ENCODE results near the gene PERCC1. TPM values are rescaled to one million over a fixed set of nuclear protein-coding genes. Genes with fewer than 3 reads are reported as not detected.

Gene PERCC1
- under 1 TPM in 1 of 3 donors, not detected in 2; 0.24 TPM for polyA plus RNA-seq

GRCh38 chr16:1430759-1431496 is at the start of gene PERCC1:
Gene PERCC1, plus strand, starts transcription at chr16:1431078. Its CDS starts 1,516 bp downstream, at chr16:1432594.
- H3K27ac ChIP-seq (ENCODE audit: low read depth, low read length), result no peak within 1 kb of the TSS
- 43 to 60% (median 49%) methylated on average over 34 to 35 of the region's 35 CpGs for WGBS, 3 donors

DNA sequence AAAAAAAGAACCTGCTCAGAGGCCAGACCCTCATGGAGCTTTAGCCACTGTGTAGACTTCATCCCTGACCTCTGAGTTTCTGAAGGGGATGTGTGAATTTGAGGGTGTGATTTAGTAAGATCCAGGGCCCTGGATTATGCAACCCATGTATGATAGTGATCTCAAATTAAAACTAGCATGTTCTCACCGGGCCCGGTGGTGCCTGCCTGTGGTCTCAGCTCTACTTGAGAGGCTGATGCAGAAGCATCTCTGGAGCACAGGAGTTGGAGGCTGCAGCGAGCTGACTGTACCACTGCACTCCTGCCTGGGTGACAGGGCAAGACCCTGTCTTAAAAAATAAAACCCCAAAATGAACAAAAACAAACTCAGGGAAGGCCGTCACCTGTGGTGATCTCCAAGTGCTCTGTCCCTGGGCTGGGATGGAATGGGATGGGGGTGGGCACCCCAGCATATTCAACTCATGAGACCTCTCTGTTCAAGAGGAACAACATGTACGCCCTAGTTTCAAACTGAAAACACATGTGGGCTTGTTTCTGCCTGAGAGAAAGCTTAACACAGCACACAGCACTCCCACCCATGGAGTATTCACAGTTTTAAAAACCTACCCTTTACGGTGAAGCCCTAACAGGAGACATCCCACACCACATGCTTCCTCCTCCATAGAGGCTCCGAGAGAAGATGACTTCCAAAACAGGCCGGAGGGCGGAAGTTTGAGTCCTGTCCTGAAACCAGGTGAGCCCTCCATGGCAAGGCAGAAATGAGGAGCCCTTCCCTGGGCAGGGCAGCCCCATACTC is 49.1 kb upstream of the PERCC1 start:
- WGBS, 3 donors, result 85 to 94% (median 89%) methylated on average over 9 of the region's 9 CpGs
- H3K27ac ChIP-seq (ENCODE audit: low read depth, low read length), result no peak overlapping the region

- no peak overlapping the region for H3K27ac ChIP-seq (ENCODE audit: low read depth, low read length)
- WGBS, 3 donors, result 90 to 95% (median 94%) methylated on average over 18 of the region's 18 CpGs
Measured at GRCh38 chr16:1383556-1383955, 47.3 kb upstream of the PERCC1 start.

GRCh38 chr16:1385232-1385631 is 45.6 kb upstream of the PERCC1 start:
- no peak overlapping the region for H3K27ac ChIP-seq (ENCODE audit: low read depth, low read length)
- 95 to 97% (median 96%) methylated on average over 32 to 39 of the region's 39 CpGs for WGBS, 3 donors

GRCh38 chr16:1387331-1387730 is 43.5 kb upstream of the PERCC1 start:
- 87 to 92% (median 90%) methylated on average over 12 to 16 of the region's 16 CpGs for WGBS, 3 donors
- no peak overlapping the region for H3K27ac ChIP-seq (ENCODE audit: low read depth, low read length)

- H3K27ac ChIP-seq (ENCODE audit: low read depth, low read length), result no peak overlapping the region
- WGBS, 3 donors, result 94 to 98% (median 94%) methylated on average over 7 of the region's 7 CpGs
Measured at GRCh38 chr16:1389762-1390161, 41.1 kb upstream of the PERCC1 start.

GRCh38 chr16:1390239-1390779 is 40.6 kb upstream of the PERCC1 start:
- H3K27ac ChIP-seq (ENCODE audit: low read depth, low read length), result no peak overlapping the region
- 81 to 83% (median 81%) methylated on average over 28 of the region's 28 CpGs for whole genome bisulfite sequencing, 3 donors

- WGBS, 3 donors, result 92 to 93% (median 93%) methylated on average over 17 of the region's 17 CpGs
- no peak overlapping the region for H3K27ac ChIP-seq (ENCODE audit: low read depth, low read length)
Measured at GRCh38 chr16:1392826-1393225, 38.1 kb upstream of the PERCC1 start.

- no peak overlapping the region for H3K27ac ChIP-seq (ENCODE audit: low read depth, low read length)
- WGBS, 3 donors, result 95 to 96% (median 95%) methylated on average over 21 of the region's 21 CpGs
Measured at GRCh38 chr16:1393613-1394176, 37.2 kb upstream of the PERCC1 start.

DNA sequence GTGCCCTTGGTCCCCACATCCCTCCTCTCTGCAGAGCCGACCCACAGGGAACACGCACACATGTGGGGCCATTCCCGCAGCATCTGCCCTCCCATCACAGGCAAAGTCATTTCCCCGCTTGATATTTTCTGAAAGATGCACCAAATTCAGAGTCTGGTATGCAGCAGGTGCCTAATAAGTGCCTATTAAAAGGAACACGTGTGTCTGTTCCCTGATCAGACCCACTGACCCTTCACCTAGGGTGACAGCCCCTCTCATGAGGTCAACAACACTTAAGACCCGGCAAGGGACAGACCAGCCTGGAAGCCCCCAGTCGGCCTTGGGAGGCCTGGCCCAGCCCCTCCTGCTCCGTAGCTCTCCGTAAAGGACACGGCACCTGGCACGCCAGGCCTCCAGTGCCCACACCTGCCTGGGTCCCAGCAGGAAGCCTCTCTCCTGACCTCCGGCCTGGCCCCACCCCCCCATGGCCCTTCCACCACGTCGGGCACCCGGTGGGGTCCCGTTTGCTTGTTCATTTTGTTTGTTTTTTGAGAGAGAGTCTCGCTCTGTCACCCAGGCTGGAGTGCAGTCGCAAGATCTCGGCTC is 36.4 kb upstream of the PERCC1 start:
- H3K27ac ChIP-seq (ENCODE audit: low read depth, low read length), result no peak overlapping the region
- 85 to 92% (median 87%) methylated on average over 19 of the region's 19 CpGs for WGBS, 3 donors

DNA sequence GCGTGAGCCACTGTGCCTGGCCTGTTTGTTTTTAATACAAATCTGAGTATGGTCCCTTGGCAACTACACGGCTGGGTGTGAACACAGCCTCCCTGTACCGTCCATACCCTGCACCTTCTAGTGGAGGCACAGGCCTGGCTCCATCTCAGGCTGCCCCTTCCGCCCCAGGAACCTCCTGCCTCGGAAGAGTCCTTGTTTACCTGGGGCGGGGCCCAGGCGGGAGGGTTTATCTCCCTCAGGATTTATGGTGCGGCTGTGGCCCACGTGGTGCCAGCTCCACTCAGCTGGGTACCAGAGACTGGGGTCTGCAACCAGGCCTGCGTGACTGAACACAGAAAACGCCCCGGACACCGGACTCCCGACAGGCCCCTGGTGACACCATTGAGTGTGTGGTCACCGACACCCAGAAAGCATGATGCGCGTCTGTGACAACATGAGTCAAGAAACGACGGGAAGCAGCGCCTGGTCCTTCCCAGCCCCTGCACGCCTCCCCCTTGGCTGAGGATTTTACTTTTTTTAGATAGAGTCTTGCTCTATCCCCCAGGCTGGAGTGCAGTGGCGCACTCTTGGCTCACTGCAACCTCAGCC is 35.3 kb upstream of the PERCC1 start:
- 89 to 94% (median 90%) methylated on average over 22 of the region's 22 CpGs for WGBS, 3 donors
- H3K27ac ChIP-seq (ENCODE audit: low read depth, low read length), result no peak overlapping the region

GRCh38 chr16:1397779-1398178 is 33.1 kb upstream of the PERCC1 start:
- no peak overlapping the region for H3K27ac ChIP-seq (ENCODE audit: low read depth, low read length)
- 93 to 97% (median 95%) methylated on average over 17 to 21 of the region's 21 CpGs for WGBS, 3 donors

DNA sequence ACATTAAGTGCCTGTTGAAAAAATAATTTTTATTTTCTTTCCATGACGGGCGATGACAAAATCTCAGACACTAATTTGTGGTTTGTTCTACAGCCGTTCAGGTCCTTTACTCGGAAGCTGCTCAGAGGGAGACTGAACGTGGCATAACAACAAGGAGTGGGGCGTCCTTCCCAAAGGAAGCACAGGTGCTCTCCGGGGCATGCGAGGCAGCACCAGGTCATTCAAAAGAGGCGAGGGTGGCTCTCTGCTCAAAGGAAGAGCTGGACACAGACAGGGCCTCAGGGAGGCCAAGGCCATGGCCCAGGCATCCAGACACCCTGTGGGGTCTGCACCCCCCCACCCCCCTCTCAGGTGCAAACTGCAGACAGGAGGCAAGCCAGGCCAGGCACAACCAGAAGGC is 32.5 kb upstream of the PERCC1 start:
- 93 to 97% (median 95%) methylated on average over 9 of the region's 9 CpGs for WGBS, 3 donors
- H3K27ac ChIP-seq (ENCODE audit: low read depth, low read length), result no peak overlapping the region

DNA sequence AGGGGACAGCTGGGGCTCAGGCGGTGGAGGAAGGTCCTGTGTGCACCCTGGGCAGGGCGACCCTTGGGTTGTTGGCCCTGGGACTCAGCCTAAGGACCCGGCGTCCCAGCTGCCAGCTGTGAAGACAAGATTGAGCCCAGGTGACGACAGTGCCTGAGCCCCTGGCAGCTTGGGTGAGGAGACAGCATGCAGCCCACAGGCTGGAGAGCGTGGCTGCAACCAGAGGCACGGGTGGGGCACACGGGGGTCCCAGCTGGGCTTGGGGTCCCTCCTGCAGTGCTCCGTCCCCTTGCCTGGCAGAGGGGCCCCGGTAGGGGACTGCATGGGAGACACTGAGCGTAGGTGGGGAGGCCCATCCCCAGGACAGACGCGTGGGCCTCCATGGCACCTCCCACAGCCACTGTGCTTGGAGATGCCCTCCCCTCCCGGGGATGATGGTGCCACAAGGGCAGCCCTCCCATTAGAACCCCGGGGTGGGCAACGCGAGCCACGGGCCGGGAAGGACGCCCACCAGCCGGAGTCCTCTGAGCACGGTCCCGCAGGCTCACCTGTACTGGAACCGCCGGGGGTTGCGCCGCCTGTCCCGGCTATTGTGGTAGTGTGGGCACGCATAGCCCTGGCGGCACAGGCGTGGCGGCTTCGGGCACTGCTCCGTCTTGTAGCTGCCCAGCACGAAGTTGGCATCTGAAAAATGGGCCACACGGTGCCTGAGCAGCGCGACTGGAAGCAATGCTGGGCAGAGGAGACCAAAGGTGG is 31.9 kb upstream of the PERCC1 start:
- 96 to 97% (median 96%) methylated on average over 29 to 38 of the region's 38 CpGs for WGBS, 3 donors
- no peak overlapping the region for H3K27ac ChIP-seq (ENCODE audit: low read depth, low read length)

DNA sequence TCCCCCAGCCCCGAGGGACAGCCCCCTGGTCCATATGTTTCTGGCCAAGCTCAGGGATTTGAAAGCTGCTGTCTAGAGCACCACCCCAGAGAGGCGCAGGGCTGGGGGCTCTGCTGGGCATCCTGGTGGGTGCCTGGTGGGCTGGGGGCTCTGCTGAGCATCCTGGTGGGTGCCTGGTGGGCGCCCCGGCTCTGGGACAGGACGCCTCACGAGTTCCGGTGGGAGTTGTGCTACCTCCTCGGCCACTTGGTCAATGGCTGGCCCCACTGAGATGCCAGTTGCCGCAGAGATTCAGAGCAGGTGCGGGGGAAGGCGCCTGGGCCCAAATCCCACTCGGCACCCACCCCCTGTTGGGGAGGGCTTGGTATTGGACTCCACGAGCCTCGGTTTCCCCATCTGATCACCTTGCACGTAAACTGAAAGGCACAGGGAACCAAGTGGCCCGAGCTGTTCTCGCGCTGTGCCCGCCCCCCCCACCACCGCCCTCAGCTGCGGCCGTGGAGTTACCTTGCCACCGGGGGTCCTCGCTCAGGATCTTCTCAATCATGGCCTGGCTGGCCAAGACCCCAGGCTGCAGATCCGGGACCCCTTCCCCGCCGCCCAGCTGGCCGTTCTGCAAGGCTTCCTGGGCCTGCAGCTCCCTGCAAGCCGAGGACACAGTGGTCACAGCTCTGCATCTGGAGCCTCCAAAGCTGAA is 29.7 kb upstream of the PERCC1 start:
- H3K27ac ChIP-seq (ENCODE audit: low read depth, low read length), result no peak overlapping the region
- 86 to 92% (median 92%) methylated on average over 27 to 29 of the region's 29 CpGs for WGBS, 3 donors

GRCh38 chr16:1401758-1402154 is 29.1 kb upstream of the PERCC1 start:
- WGBS, 3 donors, result 89 to 95% (median 93%) methylated on average over 13 of the region's 13 CpGs
- H3K27ac ChIP-seq (ENCODE audit: low read depth, low read length), result no peak overlapping the region

GRCh38 chr16:1403036-1403435 is 27.8 kb upstream of the PERCC1 start:
- H3K27ac ChIP-seq (ENCODE audit: low read depth, low read length), result no peak overlapping the region
- WGBS, 3 donors, result 93 to 94% (median 93%) methylated on average over 22 of the region's 22 CpGs
